GM18499 (cell line): ENCODE data around the gene SH3BGRL2.

ENCODE experiments used
- ATAC-seq: cut with Tn5 transposase; IDR thresholded peaks from one replicate; pipeline ENCODE4 v1.9.1; 2021; ENCODE audit warnings: moderate number of reproducible peaks; ENCODE audit not compliant: insufficient read depth, unreplicated experiment

Gene SH3BGRL2

GRCh38 chr6:79630883-79631692, at the start of gene SH3BGRL2:
SH3BGRL2 (plus strand) TSS chr6:79631329; CDS start chr6:79631462, 133 bp downstream.
- no peak for ATAC-seq

- ATAC-seq: no peak
Measured at GRCh38 chr6:79584332-79584731, 46.8 kb upstream of the SH3BGRL2 start.

- ATAC-seq: no peak
Measured at GRCh38 chr6:79586548-79586947, 44.6 kb upstream of the SH3BGRL2 start.

GRCh38 chr6:79589701-79590100, 41.4 kb upstream of the SH3BGRL2 start:
- ATAC-seq: no peak

GRCh38 chr6:79597155-79597554, 34.0 kb upstream of the SH3BGRL2 start:
- no peak for ATAC-seq

GRCh38 chr6:79598012-79598411, 33.1 kb upstream of the SH3BGRL2 start:
- ATAC-seq: no peak

- no peak for ATAC-seq
Measured at GRCh38 chr6:79599725-79600259, 31.3 kb upstream of the SH3BGRL2 start.

- ATAC-seq: no peak
Measured at GRCh38 chr6:79600313-79600712, 30.8 kb upstream of the SH3BGRL2 start.

- no peak for ATAC-seq
Measured at GRCh38 chr6:79600812-79601609, 30.1 kb upstream of the SH3BGRL2 start.

- no peak for ATAC-seq
Measured at GRCh38 chr6:79602859-79603258, 28.3 kb upstream of the SH3BGRL2 start.

- ATAC-seq: no peak
Measured at GRCh38 chr6:79604583-79605037, 26.5 kb upstream of the SH3BGRL2 start.

GRCh38 chr6:79605061-79605460, 26.1 kb upstream of the SH3BGRL2 start:
- ATAC-seq: no peak

GRCh38 chr6:79605968-79606764, 25.0 kb upstream of the SH3BGRL2 start:
- no peak for ATAC-seq

- ATAC-seq: no peak
Measured at GRCh38 chr6:79607000-79607399, 24.1 kb upstream of the SH3BGRL2 start.

GRCh38 chr6:79608334-79609224, 22.6 kb upstream of the SH3BGRL2 start:
- ATAC-seq: no peak

GRCh38 chr6:79609225-79609595, 21.9 kb upstream of the SH3BGRL2 start:
- ATAC-seq: no peak

- ATAC-seq: no peak
Measured at GRCh38 chr6:79610306-79611009, 20.7 kb upstream of the SH3BGRL2 start.

- ATAC-seq: no peak
Measured at GRCh38 chr6:79612457-79612856, 18.7 kb upstream of the SH3BGRL2 start.

GRCh38 chr6:79612918-79613317, 18.2 kb upstream of the SH3BGRL2 start:
- ATAC-seq: no peak
